Astrocyte (in vitro differentiated cells and primary cell): ENCODE results near the gene PLXND1. TPM values are rescaled to one million over a fixed set of nuclear protein-coding genes. Genes with fewer than 3 reads are reported as not detected.

ENCODE experiments used
- DNase-seq: peaks from one replicate; pipeline ENCODE4 v3.0.0-alpha.2; 2010; ENCODE audit warnings: low read depth
- FAIRE-seq: peaks from 2 replicates; lab custom pipeline; 2011; peaks lifted over from hg19 to GRCh38; lab: Jason Lieb, UNC
- H2AFZ ChIP-seq: 2 replicates; pipeline ENCODE4 v1.6.0; 2012; ENCODE audit warnings: low read depth, low read length, inconsistent platforms
- H3K27ac ChIP-seq: 2 replicates; pipeline ENCODE4 v1.5.1; 2011; ENCODE audit warnings: low read depth, low read length, inconsistent platforms
- H3K27me3 ChIP-seq: 2 replicates; pipeline ENCODE4 v1.6.0; 2011; ENCODE audit warnings: low read length, inconsistent platforms; ENCODE audit not compliant: insufficient read depth
- H3K36me3 ChIP-seq: 2 replicates; pipeline ENCODE4 v1.5.1; 2011; ENCODE audit warnings: low read length, inconsistent platforms; ENCODE audit not compliant: insufficient read depth
- H3K4me1 ChIP-seq: 2 replicates; pipeline ENCODE4 v1.5.1; 2011; ENCODE audit warnings: low read length, inconsistent platforms; ENCODE audit not compliant: insufficient read depth
- H3K4me2 ChIP-seq: 2 replicates; pipeline ENCODE4 v1.6.0; 2012; ENCODE audit warnings: low read length, inconsistent platforms
- H3K4me3 ChIP-seq: 2 replicates; pipeline ENCODE4 v1.5.1; 2011; ENCODE audit warnings: low read depth, mild to moderate bottlenecking, low read length, inconsistent platforms; ENCODE audit not compliant: insufficient read depth
- H3K79me2 ChIP-seq: 2 replicates; pipeline ENCODE4 v1.6.0; 2012; ENCODE audit warnings: mild to moderate bottlenecking, low read length, inconsistent platforms; ENCODE audit not compliant: insufficient read depth
- H3K9ac ChIP-seq: 2 replicates; pipeline ENCODE4 v1.6.0; 2012; ENCODE audit warnings: mild to moderate bottlenecking, low read length, inconsistent platforms
- H3K9me3 ChIP-seq: 2 replicates; pipeline ENCODE4 v1.5.1; 2012; ENCODE audit warnings: low read depth, mild to moderate bottlenecking, low read length, inconsistent platforms; ENCODE audit not compliant: insufficient read depth
- H4K20me1 ChIP-seq: 2 replicates; pipeline ENCODE4 v1.6.0; 2012; ENCODE audit warnings: low read length, inconsistent platforms; ENCODE audit not compliant: insufficient read depth
- H3K27ac Mint-ChIP-seq: one replicate; pipeline ENCODE4 v1.8.0; 2021; ENCODE audit warnings: mild to moderate bottlenecking, mixed read lengths; ENCODE audit not compliant: unreplicated experiment
- H3K27me3 Mint-ChIP-seq: one replicate; pipeline ENCODE4 v1.8.0; 2021; ENCODE audit warnings: low read depth, mixed read lengths; ENCODE audit not compliant: unreplicated experiment
- H3K36me3 Mint-ChIP-seq: one replicate; pipeline ENCODE4 v1.8.0; 2021; ENCODE audit warnings: low read depth, mixed read lengths; ENCODE audit not compliant: unreplicated experiment
- H3K4me1 Mint-ChIP-seq: one replicate; pipeline ENCODE4 v1.8.0; 2021; ENCODE audit warnings: low read depth, mixed read lengths; ENCODE audit not compliant: unreplicated experiment
- H3K4me3 Mint-ChIP-seq: one replicate; pipeline ENCODE4 v1.8.0; 2021; ENCODE audit warnings: mild to moderate bottlenecking, moderate library complexity, mixed read lengths; ENCODE audit not compliant: unreplicated experiment
- H3K9me3 Mint-ChIP-seq: one replicate; pipeline ENCODE4 v1.8.0; 2021; ENCODE audit warnings: mild to moderate bottlenecking, mixed read lengths; ENCODE audit not compliant: unreplicated experiment
- EZH2 ChIP-seq: IDR thresholded peaks from 2 replicates; pipeline ENCODE4 v1.6.1; 2012; ENCODE audit warnings: mild to moderate bottlenecking, low read length, inconsistent platforms; ENCODE audit not compliant: insufficient read depth
- total RNA-seq: library from RNA; stranded (reverse); gene quantifications from 2 replicates; pipeline ENCODE4 v1.2.1, GENCODE V29; 2021
- TF ChIP-seq, protein P1 (sequence below): IDR thresholded peaks from 2 replicates; pipeline ENCODE4 v1.5.1; 2011; ENCODE audit warnings: low read depth, mild to moderate bottlenecking, inconsistent platforms, low read length, moderate library complexity; ENCODE audit not compliant: insufficient read depth

PLXND1 gene
- total RNA-seq, 1 donor from 2014 or later, result 184 TPM

- H3K9me3 Mint-ChIP-seq, result peaks cover 2% of the 10 kb centered on the region
- Histone ChIP-seq H3K9me3 (no peaks in the 10 kb centered on the region), H3K27ac (no peak overlapping the region), H3K79me2 (no peaks in the 10 kb centered on the region), H3K36me3 (no peaks in the 10 kb centered on the region), H2AFZ (no peak overlapping the region), H3K27me3 (no peaks in the 10 kb centered on the region), H3K4me1 (no peaks in the 10 kb centered on the region), H4K20me1 (no peaks in the 10 kb centered on the region), H3K4me2 (no peak overlapping the region), H3K9ac (no peak overlapping the region), H3K4me3 (no peak overlapping the region)
- TF ChIP-seq EZH2, result no peak
- TF ChIP-seq, protein P1, sequence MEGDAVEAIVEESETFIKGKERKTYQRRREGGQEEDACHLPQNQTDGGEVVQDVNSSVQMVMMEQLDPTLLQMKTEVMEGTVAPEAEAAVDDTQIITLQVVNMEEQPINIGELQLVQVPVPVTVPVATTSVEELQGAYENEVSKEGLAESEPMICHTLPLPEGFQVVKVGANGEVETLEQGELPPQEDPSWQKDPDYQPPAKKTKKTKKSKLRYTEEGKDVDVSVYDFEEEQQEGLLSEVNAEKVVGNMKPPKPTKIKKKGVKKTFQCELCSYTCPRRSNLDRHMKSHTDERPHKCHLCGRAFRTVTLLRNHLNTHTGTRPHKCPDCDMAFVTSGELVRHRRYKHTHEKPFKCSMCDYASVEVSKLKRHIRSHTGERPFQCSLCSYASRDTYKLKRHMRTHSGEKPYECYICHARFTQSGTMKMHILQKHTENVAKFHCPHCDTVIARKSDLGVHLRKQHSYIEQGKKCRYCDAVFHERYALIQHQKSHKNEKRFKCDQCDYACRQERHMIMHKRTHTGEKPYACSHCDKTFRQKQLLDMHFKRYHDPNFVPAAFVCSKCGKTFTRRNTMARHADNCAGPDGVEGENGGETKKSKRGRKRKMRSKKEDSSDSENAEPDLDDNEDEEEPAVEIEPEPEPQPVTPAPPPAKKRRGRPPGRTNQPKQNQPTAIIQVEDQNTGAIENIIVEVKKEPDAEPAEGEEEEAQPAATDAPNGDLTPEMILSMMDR, result no peak
- H3K4me3 Mint-ChIP-seq, result no peak overlapping the region
- DNase-seq (no peak), FAIRE-seq (no peak)
- no peak overlapping the region for H3K27ac Mint-ChIP-seq
- no peaks in the 10 kb centered on the region for H3K4me1 Mint-ChIP-seq
- H3K27me3 Mint-ChIP-seq, result peaks cover 22% of the 10 kb centered on the region
- H3K36me3 Mint-ChIP-seq, result peaks cover 6% of the 10 kb centered on the region
Observed at GRCh38 chr3:129521611-129522010, 84.9 kb downstream of the PLXND1 start.

DNA sequence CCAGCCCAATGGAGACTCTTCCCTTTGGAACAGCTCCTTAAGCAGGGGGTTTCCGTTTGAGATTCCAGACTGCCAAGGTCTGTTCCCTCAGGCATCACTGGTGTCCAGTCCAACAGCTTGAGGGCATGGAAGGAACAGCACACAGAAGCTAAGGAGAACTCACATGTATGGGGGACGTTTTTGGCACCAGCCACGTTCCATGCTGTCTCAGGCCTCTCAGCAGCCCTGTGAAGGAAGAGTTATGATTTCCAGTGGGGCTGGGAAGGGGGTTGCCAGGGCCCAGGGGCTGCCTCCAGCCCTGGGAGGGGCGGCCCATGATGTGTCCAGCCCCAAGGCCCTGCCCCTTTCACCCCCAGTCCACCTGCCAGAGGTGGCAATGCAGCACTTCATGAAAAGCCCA is 85.5 kb downstream of the PLXND1 start:
- no peaks in the 10 kb centered on the region for H3K79me2 ChIP-seq
- TF ChIP-seq, protein P1, result no peak
- TF ChIP-seq EZH2, result no peak
- no peak for DNase-seq
- H3K27me3 Mint-ChIP-seq, result peaks cover 22% of the 10 kb centered on the region
- H3K27ac ChIP-seq, result no peak overlapping the region
- no peaks in the 10 kb centered on the region for H3K4me1 Mint-ChIP-seq
- no peaks in the 10 kb centered on the region for H3K36me3 ChIP-seq
- peaks cover 2% of the 10 kb centered on the region for H3K9me3 Mint-ChIP-seq
- H3K4me1 ChIP-seq, result no peaks in the 10 kb centered on the region
- H3K4me3 ChIP-seq, result no peak overlapping the region
- no peak overlapping the region for H2AFZ ChIP-seq
- H3K4me2 ChIP-seq, result no peak overlapping the region
- H3K27ac Mint-ChIP-seq, result no peak overlapping the region
- H4K20me1 ChIP-seq, result no peaks in the 10 kb centered on the region
- no peaks in the 10 kb centered on the region for H3K27me3 ChIP-seq
- H3K4me3 Mint-ChIP-seq, result no peak overlapping the region
- peaks cover 6% of the 10 kb centered on the region for H3K36me3 Mint-ChIP-seq
- no peak overlapping the region for H3K9ac ChIP-seq
- FAIRE-seq, result no peak
- no peaks in the 10 kb centered on the region for H3K9me3 ChIP-seq

GRCh38 chr3:129519896-129520715 is 86.4 kb downstream of the PLXND1 start:
- H3K4me2 ChIP-seq, result no peak overlapping the region
- no peak for DNase-seq
- Mint-ChIP-seq H3K4me1 (no peaks in the 10 kb centered on the region), H3K27me3 (peaks cover 22% of the 10 kb centered on the region), H3K9me3 (peaks cover 2% of the 10 kb centered on the region), H3K36me3 (peaks cover 6% of the 10 kb centered on the region), H3K27ac (no peak overlapping the region), H3K4me3 (no peak overlapping the region)
- no peaks in the 10 kb centered on the region for H4K20me1 ChIP-seq
- TF ChIP-seq, protein P1, result no peak
- TF ChIP-seq EZH2, result no peak
- no peak overlapping the region for H3K9ac ChIP-seq
- no peak overlapping the region for H3K4me3 ChIP-seq
- no peaks in the 10 kb centered on the region for H3K79me2 ChIP-seq
- no peaks in the 10 kb centered on the region for H3K4me1 ChIP-seq
- H3K27me3 ChIP-seq, result no peaks in the 10 kb centered on the region
- H2AFZ ChIP-seq, result no peak overlapping the region
- H3K36me3 ChIP-seq, result no peaks in the 10 kb centered on the region
- no peak overlapping the region for H3K27ac ChIP-seq
- no peak for FAIRE-seq
- no peaks in the 10 kb centered on the region for H3K9me3 ChIP-seq
